ENCODE results near the gene OXCT1.
A peak's percentile ranks its signal among the peaks of the same experiment; 100 is the strongest.
"Not testable (repeated sequence)": the region's sequence is repeated elsewhere in the genome, so short reads cannot be mapped to it uniquely, and the experiment has no call there.

The OXCT1 gene

DNA sequence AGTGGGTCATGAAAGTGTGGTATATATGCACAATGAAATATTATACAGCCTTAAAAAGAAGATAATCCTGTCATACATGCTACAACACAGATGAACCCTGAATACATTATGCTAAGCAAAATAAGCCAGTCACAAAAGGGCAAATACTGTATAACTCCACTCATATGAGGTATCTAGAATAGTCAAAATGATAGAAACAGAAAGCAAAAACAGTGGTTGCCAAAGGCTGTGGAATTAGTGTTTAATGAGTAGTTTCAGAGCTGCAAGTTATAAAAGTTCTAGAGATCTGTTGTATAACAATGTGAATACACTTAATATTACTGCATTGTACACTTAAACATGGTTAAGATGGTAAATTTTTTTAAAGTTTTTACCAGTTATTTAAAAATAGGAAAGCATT, 135.0 kb downstream of the OXCT1 start:
- TF ChIP-seq, protein P1, sequence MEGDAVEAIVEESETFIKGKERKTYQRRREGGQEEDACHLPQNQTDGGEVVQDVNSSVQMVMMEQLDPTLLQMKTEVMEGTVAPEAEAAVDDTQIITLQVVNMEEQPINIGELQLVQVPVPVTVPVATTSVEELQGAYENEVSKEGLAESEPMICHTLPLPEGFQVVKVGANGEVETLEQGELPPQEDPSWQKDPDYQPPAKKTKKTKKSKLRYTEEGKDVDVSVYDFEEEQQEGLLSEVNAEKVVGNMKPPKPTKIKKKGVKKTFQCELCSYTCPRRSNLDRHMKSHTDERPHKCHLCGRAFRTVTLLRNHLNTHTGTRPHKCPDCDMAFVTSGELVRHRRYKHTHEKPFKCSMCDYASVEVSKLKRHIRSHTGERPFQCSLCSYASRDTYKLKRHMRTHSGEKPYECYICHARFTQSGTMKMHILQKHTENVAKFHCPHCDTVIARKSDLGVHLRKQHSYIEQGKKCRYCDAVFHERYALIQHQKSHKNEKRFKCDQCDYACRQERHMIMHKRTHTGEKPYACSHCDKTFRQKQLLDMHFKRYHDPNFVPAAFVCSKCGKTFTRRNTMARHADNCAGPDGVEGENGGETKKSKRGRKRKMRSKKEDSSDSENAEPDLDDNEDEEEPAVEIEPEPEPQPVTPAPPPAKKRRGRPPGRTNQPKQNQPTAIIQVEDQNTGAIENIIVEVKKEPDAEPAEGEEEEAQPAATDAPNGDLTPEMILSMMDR (IDR thresholded peaks at IDR 0.05; ENCODE audit: low read depth, low read length, missing control alignments): no peak
- no peak overlapping the region for H3K4me3 ChIP-seq (ENCODE audit: low read depth, low read length)
- no peak for DNase-seq (ENCODE audit: low read depth)

DNA sequence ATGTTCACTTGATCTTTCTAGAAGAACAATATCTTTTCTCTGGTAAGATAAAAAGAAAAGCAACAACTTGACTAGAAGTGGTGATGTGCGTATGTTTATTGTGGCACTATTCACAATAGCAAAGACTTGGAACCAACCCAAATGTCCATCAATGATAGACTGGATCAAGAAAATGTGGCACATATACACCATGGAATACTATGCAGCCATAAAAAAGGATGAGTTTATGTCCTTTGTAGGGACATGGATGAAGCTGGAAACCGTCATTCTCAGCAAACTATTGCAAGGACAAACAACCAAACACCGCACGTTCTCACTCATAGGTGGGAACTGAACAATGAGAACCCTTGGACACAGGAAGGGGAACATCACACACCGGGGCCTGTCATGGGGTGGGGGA, 140.8 kb downstream of the OXCT1 start:
- H3K4me3 ChIP-seq (ENCODE audit: low read depth, low read length); DNase-seq (ENCODE audit: low read depth): not testable (repeated sequence)

DNA sequence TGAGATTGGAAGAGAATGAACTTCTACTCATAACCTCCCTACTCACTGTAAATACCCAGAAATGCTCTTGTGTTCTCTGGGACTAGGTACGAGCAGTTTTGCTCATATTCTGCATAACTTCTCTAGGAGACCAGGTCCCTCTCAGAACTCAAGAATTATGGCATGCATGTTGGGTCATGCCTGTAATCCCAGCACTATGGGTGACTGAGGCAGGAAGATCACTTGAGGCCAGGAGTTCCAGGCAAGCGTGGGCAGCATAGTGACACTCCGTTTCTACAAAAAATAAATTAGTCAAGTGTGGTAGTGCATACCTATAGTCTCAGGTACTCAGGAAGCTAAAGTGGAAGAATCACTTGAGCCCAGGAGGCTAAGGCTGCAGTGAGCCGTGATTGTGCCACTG, 141.9 kb downstream of the OXCT1 start:
- no peak for DNase-seq (ENCODE audit: low read depth)
- TF ChIP-seq, protein P1 (IDR thresholded peaks at IDR 0.05; ENCODE audit: low read depth, low read length, missing control alignments): no peak
- no peak overlapping the region for H3K4me3 ChIP-seq (ENCODE audit: low read depth, low read length)

DNA sequence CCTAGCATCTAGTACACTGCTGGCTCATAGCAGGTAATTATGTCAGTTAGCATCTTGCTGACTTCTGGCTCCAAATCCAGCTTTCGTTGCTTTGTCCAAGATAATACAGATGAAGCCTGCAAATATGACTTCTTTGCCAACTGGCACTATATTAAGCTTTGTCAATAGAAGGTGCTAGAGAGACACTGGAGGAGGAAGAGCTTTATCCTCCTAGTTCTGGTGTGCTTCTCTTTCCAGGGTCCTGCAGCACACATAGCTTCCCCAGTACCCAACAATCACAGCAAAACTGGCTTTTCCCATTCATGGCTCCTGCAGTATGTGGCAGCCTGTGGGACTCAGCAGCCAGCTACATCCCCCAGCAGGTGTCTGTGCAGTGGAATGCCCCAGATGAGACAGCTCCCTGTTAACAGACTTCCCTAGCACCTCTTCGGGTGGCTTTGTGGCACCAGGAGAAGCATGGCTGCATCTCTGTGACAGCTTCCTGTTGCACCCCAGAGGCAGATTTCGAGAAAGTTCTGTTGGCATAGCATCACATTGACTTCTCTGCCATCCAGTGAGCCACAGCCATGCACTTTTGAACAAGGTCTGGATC, 147.8 kb downstream of the OXCT1 start:
- DNase-seq (ENCODE audit: low read depth): no peak
- H3K4me3 ChIP-seq (ENCODE audit: low read depth, low read length): no peak overlapping the region
- TF ChIP-seq, protein P1 (IDR thresholded peaks at IDR 0.05; ENCODE audit: low read depth, low read length, missing control alignments): peak; percentile 27

DNA sequence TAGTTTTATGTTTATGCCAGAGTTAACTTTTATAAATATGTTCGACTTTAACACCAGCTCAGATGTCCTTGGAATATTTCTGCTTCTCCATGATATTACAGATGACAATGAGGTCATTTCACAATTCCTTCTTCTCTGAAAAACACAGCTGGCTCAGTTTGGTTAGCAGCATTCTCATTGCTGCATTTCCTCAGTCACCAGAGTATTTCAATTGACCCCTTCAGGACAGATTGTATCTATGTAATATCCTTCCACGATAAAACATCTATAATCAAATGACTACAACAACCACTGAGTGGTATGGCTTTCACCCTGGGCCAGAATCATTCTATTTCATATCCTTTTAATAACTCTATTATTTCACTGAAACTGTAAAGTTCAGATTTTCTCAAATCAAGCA, 148.7 kb downstream of the OXCT1 start:
- TF ChIP-seq, protein P1 (IDR thresholded peaks at IDR 0.05; ENCODE audit: low read depth, low read length, missing control alignments): no peak
- DNase-seq (ENCODE audit: low read depth): no peak
- no peak overlapping the region for H3K4me3 ChIP-seq (ENCODE audit: low read depth, low read length)

DNA sequence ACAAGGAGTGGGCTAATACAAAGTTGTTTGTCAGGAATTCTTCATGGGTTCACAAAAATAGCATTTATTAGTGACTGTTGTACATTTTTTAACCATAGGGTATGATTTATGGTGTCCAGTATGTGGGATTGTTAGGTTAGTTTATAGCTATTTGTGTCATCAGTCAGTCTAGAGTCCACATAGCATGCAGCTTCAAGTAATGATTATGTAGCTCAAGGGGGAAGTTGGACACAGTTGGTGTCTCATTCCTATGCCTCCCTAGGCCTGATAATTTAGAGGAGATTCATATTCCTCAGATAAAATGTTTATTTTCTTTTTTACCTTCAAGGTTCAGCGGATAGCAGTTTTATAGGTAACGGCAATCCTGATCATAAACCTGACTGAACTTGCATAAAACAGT, 153.8 kb downstream of the OXCT1 start:
- DNase-seq (ENCODE audit: low read depth): no peak
- H3K4me3 ChIP-seq (ENCODE audit: low read depth, low read length): no peak overlapping the region
- TF ChIP-seq, protein P1 (IDR thresholded peaks at IDR 0.05; ENCODE audit: low read depth, low read length, missing control alignments): no peak

DNA sequence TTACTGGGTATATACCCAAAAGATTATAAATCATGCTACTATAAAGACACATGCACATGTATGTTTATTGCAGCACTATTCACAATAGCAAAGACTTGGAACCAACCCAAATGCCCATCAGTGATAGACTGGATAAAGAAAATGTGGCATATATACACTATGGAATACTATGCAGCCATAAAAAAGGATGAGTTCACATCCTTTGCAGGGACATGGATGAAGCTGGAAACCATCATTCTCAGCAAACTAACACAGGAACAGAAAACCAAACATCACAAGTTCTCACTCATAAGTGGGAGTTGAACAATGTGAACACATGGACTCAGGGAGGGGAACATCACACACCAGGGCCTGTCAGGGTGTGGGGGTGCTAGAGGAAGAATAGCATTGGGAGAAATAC, 155.8 kb downstream of the OXCT1 start:
- not testable (repeated sequence) for DNase-seq (ENCODE audit: low read depth); H3K4me3 ChIP-seq (ENCODE audit: low read depth, low read length)

DNA sequence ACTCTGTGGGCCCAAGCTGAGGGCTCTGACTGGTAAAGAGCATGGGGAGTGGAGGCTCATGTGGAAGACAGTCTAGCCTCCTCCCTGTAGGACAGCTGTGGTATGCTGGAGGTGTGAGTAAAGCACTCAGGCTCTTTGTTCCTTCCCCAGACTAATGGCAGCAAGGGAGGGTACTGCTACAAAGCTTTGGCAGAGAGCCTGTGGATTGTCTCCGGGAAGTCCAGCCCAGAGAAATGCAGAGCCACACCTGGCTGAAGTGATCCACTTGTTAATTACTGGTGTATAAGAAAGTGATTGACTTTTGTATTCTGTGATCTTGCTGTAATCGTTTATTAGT, 161.7 kb downstream of the OXCT1 start:
- TF ChIP-seq, protein P1 (IDR thresholded peaks at IDR 0.05; ENCODE audit: low read depth, low read length, missing control alignments): no peak
- no peak for DNase-seq (ENCODE audit: low read depth)

More for the DNA sequence above, 161.7 kb downstream of the OXCT1 start:
- no peak overlapping the region for H3K4me3 ChIP-seq (ENCODE audit: low read depth, low read length)
